Measurements from ENCODE around the gene PLCG2. TPM values are rescaled to one million over a fixed set of nuclear protein-coding genes. Genes with fewer than 3 reads are reported as not detected.
"Not testable (repeated sequence)": the region's sequence is repeated elsewhere in the genome, so short reads cannot be mapped to it uniquely, and the experiment has no call there.

The PLCG2 gene
- total RNA-seq, 1 experiment from 2014 or later = 42.4 TPM

- in situ Hi-C loops (cut with HindIII; ENCODE audit: low sequenced_read_pairs) = no loop called here
- peak; percentile 27 for DNase-seq (ENCODE audit: low spot score)
Measured at GRCh38 chr16:81940781-81941560, 161.9 kb downstream of the PLCG2 start.

- in situ Hi-C loops (cut with HindIII; ENCODE audit: low sequenced_read_pairs) = no loop called here
Measured at GRCh38 chr16:81942007-81942601, 163.0 kb downstream of the PLCG2 start.

GRCh38 chr16:81945665-81946064 is 166.6 kb downstream of the PLCG2 start:
- in situ Hi-C loops (cut with HindIII; ENCODE audit: low sequenced_read_pairs) = no loop called here
- DNase-seq (ENCODE audit: low spot score) = no peak

More at GRCh38 chr16:81942007-81942601, 163.0 kb downstream of the PLCG2 start:
- DNase-seq (ENCODE audit: low spot score) = no peak

- in situ Hi-C loops (cut with HindIII; ENCODE audit: low sequenced_read_pairs) = no loop called here
- DNase-seq (ENCODE audit: low spot score) = no peak
Measured at GRCh38 chr16:81946206-81946605, 167.1 kb downstream of the PLCG2 start.

- in situ Hi-C loops (cut with HindIII; ENCODE audit: low sequenced_read_pairs) = no loop called here
- DNase-seq (ENCODE audit: low spot score) = no peak
Measured at GRCh38 chr16:81951564-81951963, 172.5 kb downstream of the PLCG2 start.

- in situ Hi-C loops (cut with HindIII; ENCODE audit: low sequenced_read_pairs) = no loop called here
- DNase-seq (ENCODE audit: low spot score) = no peak
Measured at GRCh38 chr16:81956213-81956948, 177.3 kb downstream of the PLCG2 start.

- in situ Hi-C loops (cut with HindIII; ENCODE audit: low sequenced_read_pairs) = no loop called here
- no peak for DNase-seq (ENCODE audit: low spot score)
Measured at GRCh38 chr16:81964808-81965207, 185.7 kb downstream of the PLCG2 start.

GRCh38 chr16:81967358-81967757 is 188.3 kb downstream of the PLCG2 start:
- DNase-seq (ENCODE audit: low spot score) = no peak
- in situ Hi-C loops (cut with HindIII; ENCODE audit: low sequenced_read_pairs) = no loop called here

- in situ Hi-C loops (cut with HindIII; ENCODE audit: low sequenced_read_pairs) = no loop called here
- DNase-seq (ENCODE audit: low spot score) = no peak
Measured at GRCh38 chr16:81971853-81972252, 192.8 kb downstream of the PLCG2 start.

GRCh38 chr16:81973737-81974136 is 194.6 kb downstream of the PLCG2 start:
- no peak for DNase-seq (ENCODE audit: low spot score)
- in situ Hi-C loops (cut with HindIII; ENCODE audit: low sequenced_read_pairs) = no loop called here

GRCh38 chr16:81975637-81976036 is 196.5 kb downstream of the PLCG2 start:
- in situ Hi-C loops (cut with HindIII; ENCODE audit: low sequenced_read_pairs) = no loop called here
- DNase-seq (ENCODE audit: low spot score) = no peak

- in situ Hi-C loops (cut with HindIII; ENCODE audit: low sequenced_read_pairs) = not testable (repeated sequence)
Measured at GRCh38 chr16:81977335-81977942, 198.3 kb downstream of the PLCG2 start.

GRCh38 chr16:81987121-81987520 is 208.0 kb downstream of the PLCG2 start:
- in situ Hi-C loops (cut with HindIII; ENCODE audit: low sequenced_read_pairs) = no loop called here
- DNase-seq (ENCODE audit: low spot score) = no peak

More at GRCh38 chr16:81977335-81977942, 198.3 kb downstream of the PLCG2 start:
- not testable (repeated sequence) for DNase-seq (ENCODE audit: low spot score)

- no peak for DNase-seq (ENCODE audit: low spot score)
- in situ Hi-C loops (cut with HindIII; ENCODE audit: low sequenced_read_pairs) = no loop called here
Measured at GRCh38 chr16:81987706-81988105, 208.6 kb downstream of the PLCG2 start.

GRCh38 chr16:81992859-81993258 is 213.8 kb downstream of the PLCG2 start:
- in situ Hi-C loops (cut with HindIII; ENCODE audit: low sequenced_read_pairs) = no loop called here
- DNase-seq (ENCODE audit: low spot score) = no peak

- in situ Hi-C loops (cut with HindIII; ENCODE audit: low sequenced_read_pairs) = no loop called here
- DNase-seq (ENCODE audit: low spot score) = no peak
Measured at GRCh38 chr16:81994485-81994884, 215.4 kb downstream of the PLCG2 start.

GRCh38 chr16:81995651-81996050 is 216.6 kb downstream of the PLCG2 start:
- DNase-seq (ENCODE audit: low spot score) = no peak
- in situ Hi-C loops (cut with HindIII; ENCODE audit: low sequenced_read_pairs) = no loop called here

- no peak for DNase-seq (ENCODE audit: low spot score)
- in situ Hi-C loops (cut with HindIII; ENCODE audit: low sequenced_read_pairs) = no loop called here
Measured at GRCh38 chr16:81996664-81997509, 217.8 kb downstream of the PLCG2 start.

GRCh38 chr16:81997738-81998137 is 218.6 kb downstream of the PLCG2 start:
- DNase-seq (ENCODE audit: low spot score) = no peak
- in situ Hi-C loops (cut with HindIII; ENCODE audit: low sequenced_read_pairs) = no loop called here

Data from G401 (cell line).